CD4-positive, alpha-beta T cell treated with Interleukin-15 for 1 hour (primary cell): ENCODE results near the gene SPINT1.
A peak's percentile ranks its signal among the peaks of the same experiment; 100 is the strongest.

Experiments used
- DNase-seq: peaks from one replicate; pipeline ENCODE4 v3.0.0-alpha.2; 2020

The SPINT1 gene

GRCh38 chr15:40863660-40864270, 19.9 kb downstream of the SPINT1 start:
- DNase-seq = no peak

GRCh38 chr15:40867199-40867598, 23.4 kb downstream of the SPINT1 start:
- DNase-seq = no peak

GRCh38 chr15:40869686-40870085, 25.8 kb downstream of the SPINT1 start:
- DNase-seq = no peak

GRCh38 chr15:40870716-40871115, 26.9 kb downstream of the SPINT1 start:
- DNase-seq = no peak

GRCh38 chr15:40871749-40872617, 28.1 kb downstream of the SPINT1 start:
- DNase-seq = no peak

GRCh38 chr15:40872791-40873693, 29.2 kb downstream of the SPINT1 start:
- DNase-seq = no peak

- peak; percentile 52 for DNase-seq
These were observed 30.1 kb downstream of the SPINT1 start, which contains the start of gene RHOV for GRCh38 chr15:40873694-40874561. Gene RHOV, minus strand, starts transcription at chr15:40874234. Its CDS starts 95 bp downstream, at chr15:40874139.

GRCh38 chr15:40875991-40876730, 32.3 kb downstream of the SPINT1 start:
- no peak for DNase-seq

- DNase-seq = no peak
These were observed 33.8 kb downstream of the SPINT1 start for GRCh38 chr15:40877694-40878093.

GRCh38 chr15:40878785-40879184, 34.9 kb downstream of the SPINT1 start:
- no peak for DNase-seq

GRCh38 chr15:40879609-40880008, 35.8 kb downstream of the SPINT1 start:
- no peak for DNase-seq

GRCh38 chr15:40881351-40881750, 37.5 kb downstream of the SPINT1 start:
- no peak for DNase-seq

- no peak for DNase-seq
These were observed 42.7 kb downstream of the SPINT1 start for GRCh38 chr15:40886586-40886985.

GRCh38 chr15:40889112-40889511, 45.3 kb downstream of the SPINT1 start:
- DNase-seq = no peak

- no peak for DNase-seq
These were observed 47.3 kb downstream of the SPINT1 start for GRCh38 chr15:40891138-40891537.

GRCh38 chr15:40891810-40892446, 48.1 kb downstream of the SPINT1 start:
- no peak for DNase-seq

- no peak for DNase-seq
These were observed 48.7 kb downstream of the SPINT1 start for GRCh38 chr15:40892447-40893012.

- DNase-seq = no peak
These were observed 49.3 kb downstream of the SPINT1 start for GRCh38 chr15:40893019-40893670.

GRCh38 chr15:40893733-40894680, 50.2 kb downstream of the SPINT1 start, which contains the start of gene VPS18:
Gene VPS18, plus strand, starts transcription at chr15:40894450. Its CDS starts 319 bp downstream, at chr15:40894769.
- DNase-seq = peak; percentile 97
